ENCODE results near the gene KHSRP.

KHSRP gene

GRCh38 chr19:6458695-6459261 is 34.2 kb upstream of the KHSRP start:
- Histone ChIP-seq H3K27me3 (ENCODE audit: insufficient read depth, low read length) (no peaks in the 10 kb centered on the region), H3K36me3 (ENCODE audit: insufficient read depth, low read length) (peaks cover 40% of the 10 kb centered on the region), H3K9me3 (ENCODE audit: low read length) (peaks cover 13% of the 10 kb centered on the region), H3F3A (ENCODE audit: insufficient read depth, low read length) (no peaks in the 10 kb centered on the region), H3K9me2 (ENCODE audit: low read depth, low read length) (no peaks in the 10 kb centered on the region), H2AFZ (ENCODE audit: low read length) (no peak overlapping the region), H3K9ac (ENCODE audit: low read length) (peak overlapping the region; percentile 71), H4K20me1 (ENCODE audit: insufficient read depth, low read length) (no peaks in the 10 kb centered on the region), H3K4me2 (ENCODE audit: low read length) (peak overlapping the region; percentile 87), H3K79me2 (ENCODE audit: insufficient read depth, low read length) (no peaks in the 10 kb centered on the region), H3K4me3 (ENCODE audit: low read depth, low read length, poor library complexity, severe bottlenecking) (peak overlapping the region; percentile 71), H3K27ac (ENCODE audit: low read depth, low read length, poor library complexity, severe bottlenecking) (peak overlapping the region; percentile 71), H3K4me1 (ENCODE audit: insufficient read depth, low read length, severe bottlenecking) (peaks cover 13% of the 10 kb centered on the region)
- TF ChIP-seq CTCF (IDR thresholded peaks at IDR 0.05; ENCODE audit: low read length) (no peak), EZH2 (IDR thresholded peaks at IDR 0.05; ENCODE audit: borderline replicate concordance, low read length) (no peak)

- Histone ChIP-seq H3K27ac (ENCODE audit: low read depth, low read length, poor library complexity, severe bottlenecking) (peak overlapping the region; percentile 71), H3K9me3 (ENCODE audit: low read length) (peaks cover 15% of the 10 kb centered on the region), H3K4me1 (ENCODE audit: insufficient read depth, low read length, severe bottlenecking) (peaks cover 13% of the 10 kb centered on the region), H3F3A (ENCODE audit: insufficient read depth, low read length) (no peaks in the 10 kb centered on the region), H3K4me3 (ENCODE audit: low read depth, low read length, poor library complexity, severe bottlenecking) (peak overlapping the region; percentile 71), H3K27me3 (ENCODE audit: insufficient read depth, low read length) (no peaks in the 10 kb centered on the region), H3K36me3 (ENCODE audit: insufficient read depth, low read length) (peaks cover 46% of the 10 kb centered on the region), H3K9me2 (ENCODE audit: low read depth, low read length) (no peaks in the 10 kb centered on the region), H3K4me2 (ENCODE audit: low read length) (peak overlapping the region; percentile 87), H3K79me2 (ENCODE audit: insufficient read depth, low read length) (no peaks in the 10 kb centered on the region), H4K20me1 (ENCODE audit: insufficient read depth, low read length) (no peaks in the 10 kb centered on the region), H3K9ac (ENCODE audit: low read length) (peak overlapping the region; percentile 71), H2AFZ (ENCODE audit: low read length) (no peak overlapping the region)
- TF ChIP-seq CTCF (IDR thresholded peaks at IDR 0.05; ENCODE audit: low read length) (no peak), EZH2 (IDR thresholded peaks at IDR 0.05; ENCODE audit: borderline replicate concordance, low read length) (no peak)
These were observed 33.5 kb upstream of the KHSRP start for GRCh38 chr19:6457958-6458694.

GRCh38 chr19:6455924-6456323 is 31.3 kb upstream of the KHSRP start:
- no peaks in the 10 kb centered on the region for H3K79me2 ChIP-seq (ENCODE audit: insufficient read depth, low read length)
- H3K27me3 ChIP-seq (ENCODE audit: insufficient read depth, low read length), result no peaks in the 10 kb centered on the region
- no peak overlapping the region for H3K4me3 ChIP-seq (ENCODE audit: low read depth, low read length, poor library complexity, severe bottlenecking)
- no peak overlapping the region for H3K4me2 ChIP-seq (ENCODE audit: low read length)
- H3K27ac ChIP-seq (ENCODE audit: low read depth, low read length, poor library complexity, severe bottlenecking), result no peak overlapping the region
- no peak overlapping the region for H3K9ac ChIP-seq (ENCODE audit: low read length)
- TF ChIP-seq CTCF (IDR thresholded peaks at IDR 0.05; ENCODE audit: low read length), result no peak
- TF ChIP-seq EZH2 (IDR thresholded peaks at IDR 0.05; ENCODE audit: borderline replicate concordance, low read length), result no peak
- no peaks in the 10 kb centered on the region for H4K20me1 ChIP-seq (ENCODE audit: insufficient read depth, low read length)
- H3K36me3 ChIP-seq (ENCODE audit: insufficient read depth, low read length), result peaks cover 64% of the 10 kb centered on the region
- H3K4me1 ChIP-seq (ENCODE audit: insufficient read depth, low read length, severe bottlenecking), result peaks cover 13% of the 10 kb centered on the region
- H3K9me3 ChIP-seq (ENCODE audit: low read length), result peaks cover 15% of the 10 kb centered on the region
- H2AFZ ChIP-seq (ENCODE audit: low read length), result no peak overlapping the region
- H3K9me2 ChIP-seq (ENCODE audit: low read depth, low read length), result no peaks in the 10 kb centered on the region
- no peaks in the 10 kb centered on the region for H3F3A ChIP-seq (ENCODE audit: insufficient read depth, low read length)
